ENCODE data around the gene TIPRL.

- no peak for TF ChIP-seq CTCF (IDR thresholded peaks at IDR 0.05)
- TF ChIP-seq POLR2AphosphoS5 (IDR thresholded peaks at IDR 0.05; ENCODE audit: insufficient read depth in 1 of 2, low read depth in 1 of 2): no peak
Observed at GRCh38 chr1:168159979-168160378, 18.8 kb upstream of the TIPRL start.
